Activated CD4-positive, alpha-beta T cell treated with anti-CD3 and anti-CD28 coated beads, Interleukin-2, amount 10 ng/mL, durations not matched to agents 24 days and 14 days (primary cell): Measurements from ENCODE around the gene TMED1. TPM values are rescaled to one million over a fixed set of nuclear protein-coding genes. Genes with fewer than 3 reads are reported as not detected.
A peak's percentile ranks its signal among the peaks of the same experiment; 100 is the strongest.
"Not testable (repeated sequence)": the region's sequence is repeated elsewhere in the genome, so short reads cannot be mapped to it uniquely, and the experiment has no call there.

Source experiments
- DNase-seq: peaks from one replicate; pipeline ENCODE4 v3.0.0; 2022
- H3K27ac Mint-ChIP-seq: one replicate; pipeline ENCODE4 v1.8.0; 2022; ENCODE audit warnings: mild to moderate bottlenecking, mixed read lengths
- H3K27me3 Mint-ChIP-seq: one replicate; pipeline ENCODE4 v1.8.0; 2022; ENCODE audit warnings: mixed read lengths
- H3K36me3 Mint-ChIP-seq: one replicate; pipeline ENCODE4 v1.8.0; 2022; ENCODE audit warnings: low read depth, mild to moderate bottlenecking, mixed read lengths
- H3K4me1 Mint-ChIP-seq: one replicate; pipeline ENCODE4 v1.8.0; 2021; ENCODE audit warnings: mixed read lengths
- H3K4me3 Mint-ChIP-seq: one replicate; pipeline ENCODE4 v1.8.0; 2022; ENCODE audit warnings: mild to moderate bottlenecking, moderate library complexity, mixed read lengths
- H3K9me3 Mint-ChIP-seq: one replicate; pipeline ENCODE4 v1.8.0; 2021; ENCODE audit warnings: mixed read lengths
- intact Hi-C: fragments of 100-400 bp; cut with micrococcal nuclease; formaldehyde crosslinking; loops from one replicate; pipeline ENCODE4 v1.15.1; 2023
- total RNA-seq: library from RNA; stranded (reverse); gene quantifications from 2 replicates; pipeline ENCODE4 v1.2.3, GENCODE V29; 2022

Gene TMED1
- total RNA-seq, 1 donor from 2014 or later = 17.6 TPM

- peaks cover 8% of the 10 kb centered on the region for H3K36me3 Mint-ChIP-seq
- DNase-seq = peak; percentile 100
- no peaks in the 10 kb centered on the region for H3K9me3 Mint-ChIP-seq
- peaks cover 30% of the 10 kb centered on the region for H3K4me1 Mint-ChIP-seq
- H3K27ac Mint-ChIP-seq = peak within 1 kb of the TSS; percentile 96
- intact Hi-C loops = loop anchor here (1.0 to 10.0 kb wide), 3 partner anchors 36 to 306 kb away; partner anchors contain the start of genes CDKN2D, KRI1 and SMARCA4
- no peaks in the 10 kb centered on the region for H3K27me3 Mint-ChIP-seq
- H3K4me3 Mint-ChIP-seq = peak within 1 kb of the TSS; percentile 93
These were observed 35.1 kb upstream of the TMED1 start, which contains the start of gene CARM1 for GRCh38 chr19:10870955-10871603. CARM1 (plus strand) TSS chr19:10871553; CDS start chr19:10871703, 150 bp downstream.

- no peaks in the 10 kb centered on the region for H3K9me3 Mint-ChIP-seq
- no peaks in the 10 kb centered on the region for H3K27me3 Mint-ChIP-seq
- H3K4me3 Mint-ChIP-seq = peak overlapping the region; percentile 88
- peaks cover 8% of the 10 kb centered on the region for H3K36me3 Mint-ChIP-seq
- H3K4me1 Mint-ChIP-seq = peaks cover 30% of the 10 kb centered on the region
- intact Hi-C loops = loop anchor here (5.0 to 10.0 kb wide), 2 partner anchors 92 to 306 kb away; partner anchors contain the start of genes CDKN2D, KRI1 and SMARCA4
- peak overlapping the region; percentile 96 for H3K27ac Mint-ChIP-seq
- no peak for DNase-seq
These were observed 34.5 kb upstream of the TMED1 start for GRCh38 chr19:10870501-10870954.

GRCh38 chr19:10869872-10870311 lies 33.9 kb upstream of the TMED1 start:
- H3K27ac Mint-ChIP-seq = peak overlapping the region; percentile 96
- H3K4me1 Mint-ChIP-seq = peaks cover 29% of the 10 kb centered on the region
- DNase-seq, H3K9me3 Mint-ChIP-seq, H3K27me3 Mint-ChIP-seq, H3K36me3 Mint-ChIP-seq: not testable (repeated sequence)
- H3K4me3 Mint-ChIP-seq = peak overlapping the region; percentile 88
- intact Hi-C loops = loop anchor here (5.0 to 10.0 kb wide), 3 partner anchors 75 to 305 kb away; partner anchors contain the start of genes CDKN2D, KRI1 and SMARCA4

- Mint-ChIP-seq H3K4me1 (peaks cover 35% of the 10 kb centered on the region), H3K27me3 (no peaks in the 10 kb centered on the region), H3K27ac (peak overlapping the region; percentile 45), H3K36me3 (peaks cover 8% of the 10 kb centered on the region), H3K9me3 (no peaks in the 10 kb centered on the region), H3K4me3 (peak overlapping the region; percentile 39)
- no peak for DNase-seq
- intact Hi-C loops = loop anchor here (10.0 kb wide), 1 partner anchor 74 kb away; no protein-coding TSS in a partner anchor
These were observed 33.0 kb upstream of the TMED1 start for GRCh38 chr19:10868872-10869547.

GRCh38 chr19:10866495-10866894 lies 30.5 kb upstream of the TMED1 start:
- Mint-ChIP-seq H3K27me3 (no peaks in the 10 kb centered on the region), H3K9me3 (no peaks in the 10 kb centered on the region)
- intact Hi-C loops = loop anchor here (10.0 kb wide), 1 partner anchor 72 kb away; no protein-coding TSS in a partner anchor

GRCh38 chr19:10864538-10864899 lies 28.5 kb upstream of the TMED1 start:
- Mint-ChIP-seq H3K4me1 (peaks cover 24% of the 10 kb centered on the region), H3K4me3 (peak overlapping the region; percentile 8), H3K9me3 (no peaks in the 10 kb centered on the region), H3K27ac (peak overlapping the region; percentile 2), H3K27me3 (no peaks in the 10 kb centered on the region), H3K36me3 (no peaks in the 10 kb centered on the region)
- intact Hi-C loops = loop anchor here (1.0 to 10.0 kb wide), 3 partner anchors 28 to 147 kb away; partner anchors contain the start of gene TMED1
- peak; percentile 95 for DNase-seq

More at GRCh38 chr19:10866495-10866894, 30.5 kb upstream of the TMED1 start:
- DNase-seq = no peak
- Mint-ChIP-seq H3K4me3 (no peak overlapping the region), H3K27ac (no peak overlapping the region), H3K36me3 (no peaks in the 10 kb centered on the region), H3K4me1 (peaks cover 29% of the 10 kb centered on the region)

GRCh38 chr19:10863107-10863717 lies 27.2 kb upstream of the TMED1 start:
- DNase-seq = no peak
- no peaks in the 10 kb centered on the region for H3K9me3 Mint-ChIP-seq

GRCh38 chr19:10862561-10863106 lies 26.6 kb upstream of the TMED1 start:
- H3K4me3 Mint-ChIP-seq = no peak overlapping the region
- H3K36me3 Mint-ChIP-seq = peaks cover 3% of the 10 kb centered on the region
- peaks cover 14% of the 10 kb centered on the region for H3K4me1 Mint-ChIP-seq
- intact Hi-C loops = loop anchor here (10.0 kb wide), 1 partner anchor 68 kb away; no protein-coding TSS in a partner anchor
- DNase-seq = no peak
- H3K27ac Mint-ChIP-seq = no peak overlapping the region
- no peaks in the 10 kb centered on the region for H3K27me3 Mint-ChIP-seq
- H3K9me3 Mint-ChIP-seq = no peaks in the 10 kb centered on the region

More at GRCh38 chr19:10863107-10863717, 27.2 kb upstream of the TMED1 start:
- Mint-ChIP-seq H3K27ac (peak overlapping the region; percentile 71), H3K4me1 (peaks cover 20% of the 10 kb centered on the region), H3K36me3 (peaks cover 2% of the 10 kb centered on the region), H3K27me3 (no peaks in the 10 kb centered on the region), H3K4me3 (no peak overlapping the region)
- intact Hi-C loops = loop anchor here (10.0 kb wide), 1 partner anchor 68 kb away; no protein-coding TSS in a partner anchor

- intact Hi-C loops = loop anchor here (10.0 kb wide), 1 partner anchor 66 kb away; no protein-coding TSS in a partner anchor
- Mint-ChIP-seq H3K36me3 (peaks cover 3% of the 10 kb centered on the region), H3K4me3 (no peak overlapping the region), H3K27ac (no peak overlapping the region), H3K27me3 (no peaks in the 10 kb centered on the region), H3K4me1 (peaks cover 14% of the 10 kb centered on the region), H3K9me3 (no peaks in the 10 kb centered on the region)
- DNase-seq = peak; percentile 82
These were observed 25.2 kb upstream of the TMED1 start for GRCh38 chr19:10861103-10861651.

GRCh38 chr19:10858204-10858828 lies 22.3 kb upstream of the TMED1 start:
- peaks cover 3% of the 10 kb centered on the region for H3K36me3 Mint-ChIP-seq
- H3K4me1 Mint-ChIP-seq = peaks cover 7% of the 10 kb centered on the region
- no peak overlapping the region for H3K27ac Mint-ChIP-seq
- no peaks in the 10 kb centered on the region for H3K27me3 Mint-ChIP-seq
- H3K4me3 Mint-ChIP-seq = no peak overlapping the region
- no peaks in the 10 kb centered on the region for H3K9me3 Mint-ChIP-seq
- peak; percentile 74 for DNase-seq
- intact Hi-C loops = no loop called here

GRCh38 chr19:10856899-10857298 lies 20.9 kb upstream of the TMED1 start:
- H3K27ac Mint-ChIP-seq, DNase-seq, H3K9me3 Mint-ChIP-seq, H3K27me3 Mint-ChIP-seq, H3K4me1 Mint-ChIP-seq, intact Hi-C loops, H3K36me3 Mint-ChIP-seq, H3K4me3 Mint-ChIP-seq: not testable (repeated sequence)

GRCh38 chr19:10855879-10856522 lies 20.0 kb upstream of the TMED1 start:
- no peaks in the 10 kb centered on the region for H3K27me3 Mint-ChIP-seq
- peak; percentile 76 for DNase-seq
- H3K9me3 Mint-ChIP-seq = no peaks in the 10 kb centered on the region
- intact Hi-C loops = no loop called here
- H3K4me1 Mint-ChIP-seq = peaks cover 2% of the 10 kb centered on the region
- peaks cover 3% of the 10 kb centered on the region for H3K36me3 Mint-ChIP-seq
- H3K27ac Mint-ChIP-seq = no peak overlapping the region
- H3K4me3 Mint-ChIP-seq = no peak overlapping the region
